GM10266 (cell line): Measurements from ENCODE around the gene SMIM22.
"Not testable (repeated sequence)": the region's sequence is repeated elsewhere in the genome, so short reads cannot be mapped to it uniquely, and the experiment has no call there.

Experiments
- DNase-seq: peaks from one replicate; pipeline ENCODE4 v3.0.0; 2012; ENCODE audit errors: extremely low spot score
- CTCF ChIP-seq: IDR thresholded peaks from 2 replicates; pipeline ENCODE4 v1.5.1; 2012; ENCODE audit warnings: mild to moderate bottlenecking, low read depth; ENCODE audit not compliant: control insufficient read depth, insufficient read depth; ENCODE audit errors: missing control alignments

The SMIM22 gene

GRCh38 chr16:4783251-4783950 lies 11.8 kb upstream of the SMIM22 start:
- no peak for TF ChIP-seq CTCF
- no peak for DNase-seq

- TF ChIP-seq CTCF = no peak
- DNase-seq = no peak
Measured at GRCh38 chr16:4783951-4784336, 11.2 kb upstream of the SMIM22 start.

GRCh38 chr16:4784444-4784987 lies 10.7 kb upstream of the SMIM22 start:
- DNase-seq = not testable (repeated sequence)

- DNase-seq = no peak
- no peak for TF ChIP-seq CTCF
Measured at GRCh38 chr16:4785758-4786433, 9.3 kb upstream of the SMIM22 start.

- TF ChIP-seq CTCF = no peak
Measured at GRCh38 chr16:4787068-4787467, 8.1 kb upstream of the SMIM22 start.

GRCh38 chr16:4787627-4788482 lies 7.3 kb upstream of the SMIM22 start, which contains the start of gene SEPTIN12:
Gene SEPTIN12 (minus strand): TSS chr16:4788345. CDS start chr16:4787645, 700 bp downstream.
- TF ChIP-seq CTCF = no peak
- no peak for DNase-seq

More at GRCh38 chr16:4787068-4787467, 8.1 kb upstream of the SMIM22 start:
- no peak for DNase-seq

GRCh38 chr16:4788489-4788889 lies 6.7 kb upstream of the SMIM22 start:
- TF ChIP-seq CTCF = no peak
- DNase-seq = no peak
